ENCODE measurements around the gene CNTLN.

The CNTLN gene, protein sequence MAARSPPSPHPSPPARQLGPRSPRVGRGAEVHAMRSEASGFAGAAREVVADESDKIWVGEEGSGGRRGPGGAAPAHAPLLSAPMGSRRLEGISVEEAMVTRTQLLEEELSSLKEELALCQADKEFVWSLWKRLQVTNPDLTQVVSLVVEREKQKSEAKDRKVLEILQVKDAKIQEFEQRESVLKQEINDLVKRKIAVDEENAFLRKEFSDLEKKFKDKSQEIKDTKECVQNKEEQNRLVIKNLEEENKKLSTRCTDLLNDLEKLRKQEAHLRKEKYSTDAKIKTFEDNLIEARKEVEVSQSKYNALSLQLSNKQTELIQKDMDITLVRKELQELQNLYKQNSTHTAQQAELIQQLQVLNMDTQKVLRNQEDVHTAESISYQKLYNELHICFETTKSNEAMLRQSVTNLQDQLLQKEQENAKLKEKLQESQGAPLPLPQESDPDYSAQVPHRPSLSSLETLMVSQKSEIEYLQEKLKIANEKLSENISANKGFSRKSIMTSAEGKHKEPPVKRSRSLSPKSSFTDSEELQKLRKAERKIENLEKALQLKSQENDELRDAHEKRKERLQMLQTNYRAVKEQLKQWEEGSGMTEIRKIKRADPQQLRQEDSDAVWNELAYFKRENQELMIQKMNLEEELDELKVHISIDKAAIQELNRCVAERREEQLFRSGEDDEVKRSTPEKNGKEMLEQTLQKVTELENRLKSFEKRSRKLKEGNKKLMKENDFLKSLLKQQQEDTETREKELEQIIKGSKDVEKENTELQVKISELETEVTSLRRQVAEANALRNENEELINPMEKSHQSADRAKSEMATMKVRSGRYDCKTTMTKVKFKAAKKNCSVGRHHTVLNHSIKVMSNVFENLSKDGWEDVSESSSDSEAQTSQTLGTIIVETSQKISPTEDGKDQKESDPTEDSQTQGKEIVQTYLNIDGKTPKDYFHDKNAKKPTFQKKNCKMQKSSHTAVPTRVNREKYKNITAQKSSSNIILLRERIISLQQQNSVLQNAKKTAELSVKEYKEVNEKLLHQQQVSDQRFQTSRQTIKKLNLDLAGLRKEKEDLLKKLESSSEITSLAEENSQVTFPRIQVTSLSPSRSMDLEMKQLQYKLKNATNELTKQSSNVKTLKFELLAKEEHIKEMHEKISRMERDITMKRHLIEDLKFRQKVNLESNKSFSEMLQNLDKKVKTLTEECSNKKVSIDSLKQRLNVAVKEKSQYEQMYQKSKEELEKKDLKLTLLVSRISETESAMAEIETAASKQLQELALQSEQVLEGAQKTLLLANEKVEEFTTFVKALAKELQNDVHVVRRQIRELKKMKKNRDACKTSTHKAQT (N-terminal part only)

GRCh38 chr9:17134396-17135294, at the start of gene CNTLN:
CNTLN (plus strand) TSS chr9:17135040; CDS start chr9:17135066, 26 bp downstream.
- Mint-ChIP-seq H3K36me3 (ENCODE audit: low read depth) (peaks cover 2% of the 10 kb centered on the region), H3K27me3 (peaks cover 28% of the 10 kb centered on the region), H3K9me3 (no peaks in the 10 kb centered on the region), H3K27ac (peak within 1 kb of the TSS; percentile 64), H3K4me3 (peak within 1 kb of the TSS; percentile 69), H3K4me1 (peaks cover 4% of the 10 kb centered on the region)
- peak; percentile 68 for DNase-seq
- ATAC-seq, result peak; percentile 55

- Mint-ChIP-seq H3K4me1 (no peaks in the 10 kb centered on the region), H3K36me3 (ENCODE audit: low read depth) (no peaks in the 10 kb centered on the region), H3K27ac (no peak overlapping the region), H3K9me3 (no peaks in the 10 kb centered on the region), H3K27me3 (peaks cover 3% of the 10 kb centered on the region), H3K4me3 (no peak overlapping the region)
- ATAC-seq (no peak), DNase-seq (no peak)
Measured at GRCh38 chr9:17088566-17088965, 46.3 kb upstream of the CNTLN start.

DNA sequence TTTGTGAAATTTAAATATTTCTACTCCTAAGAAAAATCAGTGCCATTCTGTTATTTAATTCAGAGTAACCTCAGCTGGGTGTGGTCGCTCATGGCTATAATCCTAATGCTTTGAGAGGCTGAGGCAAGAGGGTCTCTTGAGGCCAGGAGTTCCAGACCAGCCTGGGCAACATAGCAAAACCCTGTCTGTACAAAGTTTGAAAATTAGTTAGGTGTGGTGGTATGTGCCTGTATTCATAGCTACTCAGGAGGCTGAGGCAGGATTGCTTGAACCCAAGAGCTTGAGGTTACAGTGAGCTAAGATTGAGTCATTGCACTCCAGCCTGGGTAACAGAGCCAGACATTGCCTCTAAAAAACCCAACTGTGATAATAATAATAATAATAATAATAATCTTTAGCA, 44.8 kb upstream of the CNTLN start:
- ATAC-seq, result no peak
- no peaks in the 10 kb centered on the region for H3K4me1 Mint-ChIP-seq

DNA sequence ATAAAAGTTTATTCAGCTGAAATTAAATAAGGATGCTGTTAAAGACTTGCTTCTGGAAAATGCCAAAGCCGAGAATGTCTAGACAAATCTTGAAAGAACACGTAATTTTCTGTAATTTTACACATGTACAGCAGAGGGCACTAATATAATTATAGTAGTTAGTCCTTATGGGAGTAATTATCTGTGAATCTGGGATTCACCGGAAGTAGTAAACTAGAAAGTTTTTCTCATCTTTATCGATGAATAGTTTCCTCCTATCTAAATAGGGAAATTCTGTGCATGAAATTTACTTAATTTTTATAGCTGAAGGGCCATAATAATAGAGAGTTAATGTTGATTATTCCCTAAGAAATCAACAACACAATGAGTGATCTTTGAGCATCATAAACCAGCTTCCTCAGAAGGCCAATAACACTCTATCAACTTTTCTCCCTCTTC, 18.4 kb upstream of the CNTLN start:
- Mint-ChIP-seq H3K27ac (no peak overlapping the region), H3K36me3 (ENCODE audit: low read depth) (no peaks in the 10 kb centered on the region), H3K9me3 (no peaks in the 10 kb centered on the region), H3K4me1 (no peaks in the 10 kb centered on the region), H3K4me3 (no peak overlapping the region), H3K27me3 (no peaks in the 10 kb centered on the region)
- no peak for ATAC-seq
- DNase-seq, result no peak

More for the DNA sequence above, 44.8 kb upstream of the CNTLN start:
- Mint-ChIP-seq H3K9me3 (no peaks in the 10 kb centered on the region), H3K27me3 (no peaks in the 10 kb centered on the region), H3K4me3 (no peak overlapping the region), H3K36me3 (ENCODE audit: low read depth) (no peaks in the 10 kb centered on the region), H3K27ac (no peak overlapping the region)
- no peak for DNase-seq

- H3K27me3 Mint-ChIP-seq, result no peaks in the 10 kb centered on the region
- no peak overlapping the region for H3K4me3 Mint-ChIP-seq
- no peak overlapping the region for H3K27ac Mint-ChIP-seq
- H3K9me3 Mint-ChIP-seq, result no peaks in the 10 kb centered on the region
- H3K4me1 Mint-ChIP-seq, result no peaks in the 10 kb centered on the region
- no peak for ATAC-seq
- no peaks in the 10 kb centered on the region for H3K36me3 Mint-ChIP-seq (ENCODE audit: low read depth)
- DNase-seq, result no peak
Measured at GRCh38 chr9:17117372-17117771, 17.5 kb upstream of the CNTLN start.

- H3K36me3 Mint-ChIP-seq (ENCODE audit: low read depth), result no peaks in the 10 kb centered on the region
- no peak overlapping the region for H3K4me3 Mint-ChIP-seq
- H3K27ac Mint-ChIP-seq, result no peak overlapping the region
- no peaks in the 10 kb centered on the region for H3K27me3 Mint-ChIP-seq
- H3K9me3 Mint-ChIP-seq, result no peaks in the 10 kb centered on the region
- DNase-seq (no peak), ATAC-seq (no peak)
- no peaks in the 10 kb centered on the region for H3K4me1 Mint-ChIP-seq
Measured at GRCh38 chr9:17120203-17120602, 14.6 kb upstream of the CNTLN start.

- no peak for ATAC-seq
- H3K27ac Mint-ChIP-seq, result no peak overlapping the region
- H3K4me1 Mint-ChIP-seq, result no peaks in the 10 kb centered on the region
- H3K36me3 Mint-ChIP-seq (ENCODE audit: low read depth), result no peaks in the 10 kb centered on the region
- H3K9me3 Mint-ChIP-seq, result peaks cover 5% of the 10 kb centered on the region
- H3K27me3 Mint-ChIP-seq, result no peaks in the 10 kb centered on the region
- DNase-seq, result no peak
- no peak overlapping the region for H3K4me3 Mint-ChIP-seq
Measured at GRCh38 chr9:17121264-17121663, 13.6 kb upstream of the CNTLN start.

GRCh38 chr9:17130291-17130690, 4.5 kb upstream of the CNTLN start:
- Mint-ChIP-seq H3K9me3 (peaks cover 5% of the 10 kb centered on the region), H3K27me3 (peaks cover 15% of the 10 kb centered on the region), H3K4me1 (peaks cover 4% of the 10 kb centered on the region), H3K4me3 (no peak overlapping the region), H3K36me3 (ENCODE audit: low read depth) (peaks cover 2% of the 10 kb centered on the region), H3K27ac (no peak overlapping the region)
- DNase-seq, result no peak
- ATAC-seq, result no peak

- Mint-ChIP-seq H3K27me3 (peaks cover 18% of the 10 kb centered on the region), H3K4me3 (no peak overlapping the region), H3K4me1 (peaks cover 4% of the 10 kb centered on the region), H3K36me3 (ENCODE audit: low read depth) (peaks cover 2% of the 10 kb centered on the region), H3K9me3 (peaks cover 3% of the 10 kb centered on the region), H3K27ac (no peak overlapping the region)
- no peak for DNase-seq
- no peak for ATAC-seq
Measured at GRCh38 chr9:17130725-17131124, 4.1 kb upstream of the CNTLN start.

DNA sequence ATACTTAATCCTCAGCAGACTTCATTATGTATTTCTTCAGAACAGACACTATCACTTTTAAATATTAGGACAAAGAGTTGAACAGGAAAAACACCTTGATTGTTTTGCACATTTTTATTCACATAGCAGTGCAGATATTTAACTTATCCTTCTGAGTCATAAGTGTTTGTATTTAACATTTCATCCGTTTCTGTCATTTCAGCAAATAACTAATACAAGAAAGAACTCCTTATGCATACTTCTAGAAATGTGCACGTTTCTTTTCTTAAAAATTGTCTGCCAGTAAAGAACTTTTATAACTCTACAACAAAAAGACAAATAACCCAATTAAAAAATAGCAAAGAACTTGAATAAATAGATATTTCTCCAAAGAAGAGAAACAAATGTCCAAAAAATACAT, 3.3 kb upstream of the CNTLN start:
- Mint-ChIP-seq H3K9me3 (no peaks in the 10 kb centered on the region), H3K27ac (no peak overlapping the region), H3K27me3 (peaks cover 23% of the 10 kb centered on the region), H3K4me1 (peaks cover 4% of the 10 kb centered on the region), H3K4me3 (no peak overlapping the region), H3K36me3 (ENCODE audit: low read depth) (peaks cover 2% of the 10 kb centered on the region)
- ATAC-seq, result no peak
- DNase-seq, result no peak

- Mint-ChIP-seq H3K27me3 (peaks cover 28% of the 10 kb centered on the region), H3K9me3 (no peaks in the 10 kb centered on the region), H3K4me3 (peak overlapping the region; percentile 69), H3K36me3 (ENCODE audit: low read depth) (peaks cover 2% of the 10 kb centered on the region), H3K27ac (no peak overlapping the region), H3K4me1 (peaks cover 4% of the 10 kb centered on the region)
- peak; percentile 7 for DNase-seq
- ATAC-seq, result peak; percentile 58
Measured at GRCh38 chr9:17135295-17136160, 688 bp downstream of the CNTLN start.

DNA sequence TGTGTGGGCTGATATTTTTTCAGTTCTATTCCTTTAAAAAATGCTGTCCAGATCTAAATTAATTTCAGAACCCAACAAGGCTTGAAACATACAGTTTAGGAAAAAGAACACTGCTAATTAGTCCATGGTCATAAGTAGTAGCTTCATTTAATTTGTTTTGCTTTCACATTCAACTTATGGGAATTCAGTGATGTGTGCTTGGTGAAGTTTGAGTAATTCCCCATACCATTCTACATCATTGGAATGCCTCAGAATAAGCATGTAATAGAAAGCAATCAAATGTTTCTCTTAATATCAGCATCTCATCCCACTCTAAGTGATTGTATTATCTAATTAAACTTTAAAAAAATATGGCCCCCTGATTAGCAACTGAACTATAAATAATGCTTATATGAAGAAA, 2.7 kb downstream of the CNTLN start:
- Mint-ChIP-seq H3K36me3 (ENCODE audit: low read depth) (peaks cover 2% of the 10 kb centered on the region), H3K27ac (no peak overlapping the region), H3K4me1 (peaks cover 4% of the 10 kb centered on the region), H3K9me3 (peaks cover 6% of the 10 kb centered on the region), H3K4me3 (no peak overlapping the region), H3K27me3 (peaks cover 23% of the 10 kb centered on the region)
- ATAC-seq (no peak), DNase-seq (no peak)

DNA sequence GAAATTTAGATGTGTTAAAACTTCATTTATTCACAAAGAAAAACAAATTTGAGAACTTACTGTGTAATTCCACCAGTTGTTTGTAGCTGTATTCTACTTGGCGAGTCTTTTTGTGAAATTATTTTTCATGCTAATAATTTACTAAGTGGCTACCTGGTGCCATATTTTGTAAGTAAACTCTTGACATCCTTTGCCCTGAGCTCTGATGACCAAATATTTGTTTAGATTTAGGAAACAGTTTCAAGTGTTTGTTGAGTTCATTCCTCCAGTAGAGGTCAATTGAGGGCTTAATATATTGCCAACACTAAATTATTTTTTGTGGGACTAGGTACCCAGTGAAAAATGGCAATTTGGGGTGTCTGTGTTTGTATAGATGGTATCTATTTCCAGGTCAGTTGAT, 3.7 kb downstream of the CNTLN start:
- Mint-ChIP-seq H3K27ac (no peak overlapping the region), H3K4me3 (no peak overlapping the region), H3K4me1 (peaks cover 4% of the 10 kb centered on the region), H3K36me3 (ENCODE audit: low read depth) (peaks cover 2% of the 10 kb centered on the region), H3K9me3 (peaks cover 6% of the 10 kb centered on the region), H3K27me3 (peaks cover 23% of the 10 kb centered on the region)
- no peak for ATAC-seq
- DNase-seq, result no peak

Measured in activated naive CD8-positive, alpha-beta T cell treated with anti-CD3 and anti-CD28 coated beads, Interleukin-2, amount 50 U/mL, for 24 hours (primary cell).